Measurements from ENCODE around the gene KIRREL1. TPM values are rescaled to one million over a fixed set of nuclear protein-coding genes. Genes with fewer than 3 reads are reported as not detected.

The KIRREL1 gene
- total RNA-seq, 1 experiment from 2014 or later: 45.4 TPM

- H3K27ac Mint-ChIP-seq (ENCODE audit: unreplicated experiment): no peak overlapping the region
- ChIA-PET CTCF (no interaction called here), POLR2A (no interaction called here)
- H3K36me3 Mint-ChIP-seq (ENCODE audit: insufficient read depth, unreplicated experiment): peaks cover 22% of the 10 kb centered on the region
- Histone ChIP-seq H3K9me3 (no peaks in the 10 kb centered on the region), H3K4me1 (no peaks in the 10 kb centered on the region; the same call in 1 of the 2 replicates), H3K4me3 (ENCODE audit: low read depth, low read length) (no peak overlapping the region), H3K27me3 (replicated peaks; ENCODE audit: control insufficient read depth, insufficient read depth, low read length) (no peaks in the 10 kb centered on the region), H3K36me3 (ENCODE audit: control insufficient read depth, insufficient read depth, low read length) (no peaks in the 10 kb centered on the region)
- no peak overlapping the region for H3K4me3 Mint-ChIP-seq (ENCODE audit: unreplicated experiment)
- intact Hi-C loops (cut with micrococcal nuclease; ENCODE audit: unreplicated experiment): no loop called here
- H3K4me1 Mint-ChIP-seq (ENCODE audit: low read depth, unreplicated experiment): no peaks in the 10 kb centered on the region
- no peak for DNase-seq
- no peaks in the 10 kb centered on the region for H3K9me3 Mint-ChIP-seq (ENCODE audit: unreplicated experiment)
- H3K27me3 Mint-ChIP-seq (ENCODE audit: insufficient read depth, unreplicated experiment): no peaks in the 10 kb centered on the region
- TF ChIP-seq CTCF (IDR thresholded peaks at IDR 0.05; ENCODE audit: insufficient read depth in 1 of 2, low read depth in 1 of 2, low read length in 1 of 2, severe bottlenecking in 1 of 2, unreplicated experiment in 1 of 2): no peak
- no TSS peak for BruUV-seq (replicated peaks)
These were observed 84.2 kb downstream of the KIRREL1 start for GRCh38 chr1:158077411-158078256.

- H3K27me3 Mint-ChIP-seq (ENCODE audit: insufficient read depth, unreplicated experiment): no peaks in the 10 kb centered on the region
- CTCF ChIA-PET: no interaction called here
- no peak overlapping the region for H3K4me3 Mint-ChIP-seq (ENCODE audit: unreplicated experiment)
- no TSS peak for BruUV-seq (replicated peaks)
- H3K36me3 ChIP-seq (ENCODE audit: control insufficient read depth, insufficient read depth, low read length): no peaks in the 10 kb centered on the region
- H3K36me3 Mint-ChIP-seq (ENCODE audit: insufficient read depth, unreplicated experiment): peaks cover 16% of the 10 kb centered on the region
- no peak overlapping the region for H3K4me3 ChIP-seq (ENCODE audit: low read depth, low read length)
- no peak for TF ChIP-seq CTCF (IDR thresholded peaks at IDR 0.05; ENCODE audit: insufficient read depth in 1 of 2, low read depth in 1 of 2, low read length in 1 of 2, severe bottlenecking in 1 of 2, unreplicated experiment in 1 of 2)
- no peaks in the 10 kb centered on the region for H3K4me1 Mint-ChIP-seq (ENCODE audit: low read depth, unreplicated experiment)
- intact Hi-C loops (cut with micrococcal nuclease; ENCODE audit: unreplicated experiment): no loop called here
- no peaks in the 10 kb centered on the region for H3K9me3 Mint-ChIP-seq (ENCODE audit: unreplicated experiment)
- H3K27me3 ChIP-seq (replicated peaks; ENCODE audit: control insufficient read depth, insufficient read depth, low read length): no peaks in the 10 kb centered on the region
- no peak for DNase-seq
- POLR2A ChIA-PET: no interaction called here
- H3K27ac Mint-ChIP-seq (ENCODE audit: unreplicated experiment): peak overlapping the region; percentile 7
- H3K4me1 ChIP-seq: no peaks in the 10 kb centered on the region
- H3K9me3 ChIP-seq: no peaks in the 10 kb centered on the region
These were observed 85.2 kb downstream of the KIRREL1 start for GRCh38 chr1:158078569-158079080.

GRCh38 chr1:158080066-158080465, 86.6 kb downstream of the KIRREL1 start:
- no peaks in the 10 kb centered on the region for H3K4me1 Mint-ChIP-seq (ENCODE audit: low read depth, unreplicated experiment)
- H3K27me3 Mint-ChIP-seq (ENCODE audit: insufficient read depth, unreplicated experiment): no peaks in the 10 kb centered on the region
- H3K36me3 ChIP-seq (ENCODE audit: control insufficient read depth, insufficient read depth, low read length): no peaks in the 10 kb centered on the region
- H3K36me3 Mint-ChIP-seq (ENCODE audit: insufficient read depth, unreplicated experiment): peaks cover 12% of the 10 kb centered on the region
- no peak overlapping the region for H3K4me3 Mint-ChIP-seq (ENCODE audit: unreplicated experiment)
- ChIA-PET POLR2A (no interaction called here), CTCF (no interaction called here)
- intact Hi-C loops (cut with micrococcal nuclease; ENCODE audit: unreplicated experiment): no loop called here
- no peaks in the 10 kb centered on the region for H3K9me3 Mint-ChIP-seq (ENCODE audit: unreplicated experiment)
- no peak for DNase-seq
- no peaks in the 10 kb centered on the region for H3K27me3 ChIP-seq (replicated peaks; ENCODE audit: control insufficient read depth, insufficient read depth, low read length)
- no peak for TF ChIP-seq CTCF (IDR thresholded peaks at IDR 0.05; ENCODE audit: insufficient read depth in 1 of 2, low read depth in 1 of 2, low read length in 1 of 2, severe bottlenecking in 1 of 2, unreplicated experiment in 1 of 2)
- H3K27ac Mint-ChIP-seq (ENCODE audit: unreplicated experiment): no peak overlapping the region
- H3K9me3 ChIP-seq: no peaks in the 10 kb centered on the region
- no TSS peak for BruUV-seq (replicated peaks)
- H3K4me3 ChIP-seq (ENCODE audit: low read depth, low read length): no peak overlapping the region
- H3K4me1 ChIP-seq: no peaks in the 10 kb centered on the region
